IMR-90 (cell line): ENCODE results near the gene CALCOCO2. TPM values are rescaled to one million over a fixed set of nuclear protein-coding genes. Genes with fewer than 3 reads are reported as not detected.

Source experiments
- ATAC-seq: fragments of 200-7000 bp; cut with Tn5 transposase; 2 replicates; pipeline ENCODE4 v1.9.1; 2020; ENCODE audit warnings: low read depth, mild to moderate bottlenecking, moderate library complexity
- BruUV-seq: library from RNA; stranded (reverse); fragments of 400-500 nt; replicated peaks from 2 replicates; lab custom pipeline; 2021; lab: Mats Ljungman, UMichigan
- CTCF ChIA-PET: fragments of 300-600 bp; formaldehyde crosslinking; extraction: SDS; loops from one replicate; lab custom pipeline; 2021; ENCODE audit warnings: antibody characterized with exemption; lab: Yijun Ruan, JAX
- POLR2A ChIA-PET: fragments of 300-600 bp; sonication (Branson Sonifier 250); formaldehyde crosslinking; loops from one replicate; lab custom pipeline; 2022; ENCODE audit warnings: antibody characterized with exemption; ENCODE audit not compliant: unreplicated experiment; lab: Charles Lee
- DNase-seq: peaks from one replicate; pipeline ENCODE4 v3.0.0; 2013
- H2AFZ ChIP-seq: replicated peaks from 2 replicates; pipeline ENCODE3; 2013; ENCODE audit warnings: low read length, mild to moderate bottlenecking; ENCODE audit not compliant: poor library complexity
- H2AK5ac ChIP-seq: 2 replicates; pipeline ENCODE4 v1.6.1; 2013; ENCODE audit warnings: low read depth, low read length, inconsistent platforms
- H2AK9ac ChIP-seq: replicated peaks from 2 replicates; pipeline ENCODE3; 2013; ENCODE audit warnings: mild to moderate bottlenecking, low read depth, low read length, moderate library complexity; ENCODE audit not compliant: poor library complexity
- H2BK120ac ChIP-seq: 2 replicates; pipeline ENCODE4 v1.6.1; 2013; ENCODE audit warnings: low read depth, low read length, inconsistent platforms
- H2BK15ac ChIP-seq: 3 replicates; pipeline ENCODE4 v1.6.1; 2013; ENCODE audit warnings: low read depth, low read length, inconsistent platforms
- H2BK20ac ChIP-seq: 2 replicates; pipeline ENCODE4 v1.6.1; 2013; ENCODE audit warnings: low read depth, mild to moderate bottlenecking, inconsistent platforms, low read length, moderate library complexity
- H2BK5ac ChIP-seq: 2 replicates; pipeline ENCODE4 v1.6.1; 2013; ENCODE audit warnings: mild to moderate bottlenecking, low read depth, low read length, inconsistent platforms; ENCODE audit not compliant: poor library complexity, severe bottlenecking
- H3K14ac ChIP-seq: replicated peaks from 2 replicates; pipeline ENCODE4 v1.6.1; 2013; ENCODE audit warnings: low read depth, low read length, inconsistent platforms
- H3K18ac ChIP-seq: 2 replicates; pipeline ENCODE4 v1.6.1; 2013; ENCODE audit warnings: low read depth, low read length, control low read depth
- H3K23ac ChIP-seq: 2 replicates; pipeline ENCODE4 v1.6.1; 2013; ENCODE audit warnings: low read depth, low read length, inconsistent platforms
- H3K27ac ChIP-seq: 2 replicates; pipeline ENCODE4 v1.5.1; 2013; ENCODE audit warnings: mild to moderate bottlenecking, control low read depth, low read length; ENCODE audit not compliant: insufficient read depth
- H3K27me3 ChIP-seq: 2 replicates; pipeline ENCODE4 v1.6.1; 2013; ENCODE audit warnings: low read length; ENCODE audit not compliant: control insufficient read depth, insufficient read depth
- H3K36me3 ChIP-seq: 2 replicates; pipeline ENCODE4 v1.6.1; 2013; ENCODE audit warnings: low read length, mixed read lengths; ENCODE audit not compliant: control insufficient read depth, insufficient read depth
- H3K4ac ChIP-seq: 2 replicates; pipeline ENCODE4 v1.6.1; 2013; ENCODE audit warnings: low read depth, low read length, inconsistent platforms
- H3K4me1 ChIP-seq: 2 replicates; pipeline ENCODE4 v1.6.1; 2013; ENCODE audit warnings: low read length, mixed read lengths; ENCODE audit not compliant: control insufficient read depth, insufficient read depth
- H3K4me2 ChIP-seq: 2 replicates; pipeline ENCODE4 v1.6.1; 2013; ENCODE audit warnings: low read depth, mild to moderate bottlenecking, control low read depth, low read length, moderate library complexity
- H3K4me3 ChIP-seq: 2 replicates; pipeline ENCODE4 v1.5.1; 2013; ENCODE audit warnings: low read depth, mild to moderate bottlenecking, control low read depth, low read length, moderate library complexity; ENCODE audit not compliant: insufficient read depth
- H3K56ac ChIP-seq: 2 replicates; pipeline ENCODE4 v1.6.1; 2013; ENCODE audit warnings: low read length, inconsistent platforms; ENCODE audit not compliant: insufficient read depth; ENCODE audit errors: extremely low read depth
- H3K79me1 ChIP-seq, 2 experiments: 2 replicates each; pipeline ENCODE4 v1.6.1; 2013; ENCODE audit warnings: low read length in 2 of 2, inconsistent platforms in 1 of 2, low read depth in 1 of 2
- H3K9ac ChIP-seq: 2 replicates; pipeline ENCODE4 v1.6.1; 2013; ENCODE audit warnings: low read depth, low read length, control low read depth
- H3K9me1 ChIP-seq: 2 replicates; pipeline ENCODE4 v1.6.1; 2013; ENCODE audit warnings: low read length, inconsistent platforms; ENCODE audit not compliant: insufficient read depth
- H3K9me3 ChIP-seq: 2 replicates; pipeline ENCODE4 v1.6.1; 2013; ENCODE audit warnings: low read length; ENCODE audit not compliant: control insufficient read depth, insufficient read depth
- H4K20me1 ChIP-seq: 2 replicates; pipeline ENCODE4 v1.6.1; 2013; ENCODE audit warnings: low read length, inconsistent platforms; ENCODE audit not compliant: insufficient read depth
- H4K5ac ChIP-seq: 2 replicates; pipeline ENCODE4 v1.6.1; 2013; ENCODE audit warnings: mild to moderate bottlenecking, low read depth, low read length, control low read depth
- H4K8ac ChIP-seq, 2 experiments: 2 replicates each; pipeline ENCODE4 v1.6.1; 2013; ENCODE audit warnings: low read depth in 2 of 2, low read length in 2 of 2, control low read depth in 1 of 2, inconsistent platforms in 1 of 2
- H4K91ac ChIP-seq: 2 replicates; pipeline ENCODE4 v1.6.1; 2013; ENCODE audit warnings: low read depth, low read length, inconsistent platforms; ENCODE audit not compliant: insufficient read depth
- BHLHE40 ChIP-seq: fragments of 150-350 bp; IDR thresholded peaks from 2 replicates; pipeline ENCODE4 v1.6.1; 2016; ENCODE audit warnings: mild to moderate bottlenecking, low read depth, low read length
- CEBPB ChIP-seq: IDR thresholded peaks from 2 replicates; pipeline ENCODE4 v1.6.1; 2012; ENCODE audit warnings: low read depth, low read length, improper control_type of control experiment
- CHD1 ChIP-seq: IDR thresholded peaks from 2 replicates; pipeline ENCODE4 v1.6.1; 2012; ENCODE audit warnings: low read depth, low read length, improper control_type of control experiment
- CTCF ChIP-seq: conservative IDR thresholded peaks from 2 replicates; pipeline ENCODE4 v1.5.1; 2012; ENCODE audit warnings: mild to moderate bottlenecking, low read depth, low read length, improper control_type of control experiment
- MAFK ChIP-seq: IDR thresholded peaks from 2 replicates; pipeline ENCODE4 v1.6.1; 2012; ENCODE audit warnings: low read depth, low read length, improper control_type of control experiment
- MAZ ChIP-seq: IDR thresholded peaks from 2 replicates; pipeline ENCODE4 v1.6.1; 2012; ENCODE audit warnings: low read depth, mild to moderate bottlenecking, low read length, improper control_type of control experiment, moderate library complexity, borderline replicate concordance
- MXI1 ChIP-seq: IDR thresholded peaks from 2 replicates; pipeline ENCODE4 v1.6.1; 2012; ENCODE audit warnings: low read depth, mild to moderate bottlenecking, low read length, moderate library complexity, borderline replicate concordance
- NFE2L2 ChIP-seq: fragments of 150-350 bp; IDR thresholded peaks from 2 replicates; pipeline ENCODE4 v1.6.1; 2016; ENCODE audit warnings: low read depth, mild to moderate bottlenecking, low read length
- POLR2A ChIP-seq: IDR thresholded peaks from 2 replicates; pipeline ENCODE4 v1.6.1; 2012; ENCODE audit warnings: mild to moderate bottlenecking, low read depth, low read length
- RAD21 ChIP-seq: IDR thresholded peaks from 2 replicates; pipeline ENCODE4 v1.6.1; 2012; ENCODE audit warnings: low read length, improper control_type of control experiment
- RCOR1 ChIP-seq: IDR thresholded peaks from 2 replicates; pipeline ENCODE4 v1.6.1; 2012; ENCODE audit warnings: mild to moderate bottlenecking, low read length, improper control_type of control experiment; ENCODE audit not compliant: insufficient replicate concordance
- RFX5 ChIP-seq: IDR thresholded peaks from 2 replicates; pipeline ENCODE4 v1.8.0; 2012; ENCODE audit warnings: low read depth, mild to moderate bottlenecking, low read length, moderate library complexity
- SMC3 ChIP-seq: fragments of 150-350 bp; IDR thresholded peaks from 2 replicates; pipeline ENCODE4 v1.6.1; 2016; ENCODE audit warnings: low read depth, mild to moderate bottlenecking, antibody characterized with exemption, low read length, moderate library complexity
- WGBS, 2 experiments: methylation state at CpG; one replicate each; pipeline versions ENCODE4 v1.1.5 to v1.1.7; 2013; ENCODE audit warnings: missing lambda C conversion rate in 2 of 2; ENCODE audit not compliant: insufficient read length in 1 of 2; ENCODE audit errors: extremely low coverage in 2 of 2; 5-methylcytosine and 5-hydroxymethylcytosine counted together
- dilution Hi-C: fragments of 300-500 bp; cut with HindIII; formaldehyde crosslinking; loops from one replicate; pipeline ENCODE4 v1.14.3; 2018; ENCODE audit warnings: low sequenced_read_pairs; ENCODE audit not compliant: unreplicated experiment
- in situ Hi-C: fragments of 300-500 bp; cut with MboI; formaldehyde crosslinking; loops from 3 replicates; pipeline ENCODE4 v1.14.3; 2019; ENCODE audit warnings: low sequenced_read_pairs, inconsistent platforms, mixed read lengths
- intact Hi-C: fragments of 100-400 bp; cut with micrococcal nuclease; formaldehyde crosslinking; loops from 2 replicates; pipeline ENCODE4 v1.10.0; 2022
- polyA plus RNA-seq, 3 experiments: library from polyadenylated mRNA; depleted of rRNA; stranded (reverse); fragments of >200 nt; gene quantifications; 2 replicates each; pipeline ENCODE4 v1.2.3, GENCODE V29; 2012; ENCODE audit warnings: low replicate concordance in 1 of 3
- total RNA-seq: library from RNA; depleted of rRNA; stranded (reverse); fragments of >200 nt; gene quantifications from 2 replicates; pipeline ENCODE4 v1.2.3, GENCODE V29; 2012
- TF ChIP-seq, protein P1 (sequence below): fragments of 150-350 bp; IDR thresholded peaks from 2 replicates; pipeline ENCODE4 v1.6.1; 2017; ENCODE audit warnings: mild to moderate bottlenecking, antibody characterized with exemption, low read length, low read depth

Gene CALCOCO2
- total and polyA plus RNA-seq, 2 of the 4 experiments (the other 2 are of a cell fraction): 35.9 to 53.4 TPM

DNA sequence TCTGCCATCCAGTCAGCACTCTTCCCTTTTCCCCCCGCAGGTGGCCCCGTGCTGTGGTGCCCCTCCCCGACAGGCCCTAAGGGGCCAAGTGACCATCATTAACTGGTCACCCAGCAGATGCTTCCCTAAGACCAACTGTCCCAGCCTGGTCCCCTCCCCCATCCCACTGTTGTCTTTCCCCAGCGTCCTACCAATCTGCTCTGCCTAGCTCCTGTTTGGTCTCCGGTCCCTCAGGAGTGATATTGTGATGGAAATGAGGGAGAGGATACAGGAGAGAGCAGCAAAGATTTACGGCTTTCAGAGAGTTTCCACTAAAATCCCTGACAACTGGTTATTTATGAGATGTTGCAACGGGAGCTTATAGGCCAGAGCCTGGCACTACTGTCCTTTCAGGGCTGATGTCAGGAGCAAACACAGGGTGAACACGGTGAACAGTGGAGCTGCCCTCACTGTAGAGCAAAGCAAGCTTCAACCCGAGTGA, 12.4 kb upstream of the CALCOCO2 start:
- H3K4me1 ChIP-seq: 0 out of 2 replicates have a peak, but pooled peaks cover 2% of the 10 kb centered on the region
- no peak overlapping the region for H3K18ac ChIP-seq
- no peak overlapping the region for H3K23ac ChIP-seq
- no peak overlapping the region for H3K27ac ChIP-seq
- no peak overlapping the region for H3K4ac ChIP-seq
- ChIA-PET POLR2A (no interaction called here), CTCF (interaction anchor here (7.7 kb wide), 1 partner anchor 61 kb away, joined by 82 read pairs; no protein-coding TSS in a partner anchor)
- H4K5ac ChIP-seq: no peak overlapping the region
- 0 out of 2 replicates have a peak, but pooled peaks cover 4% of the 10 kb centered on the region for H3K9me1 ChIP-seq
- H3K27me3 ChIP-seq: peaks cover 24% of the 10 kb centered on the region
- no peak overlapping the region for H2BK5ac ChIP-seq
- H3K4me2 ChIP-seq: no peak overlapping the region
- H3K9me3 ChIP-seq: no peaks in the 10 kb centered on the region
- no peak overlapping the region for H2BK120ac ChIP-seq
- dilution Hi-C loops (no loop called here), intact Hi-C loops (no loop called here), in situ Hi-C loops (no loop called here)
- 0 out of 2 replicates have a peak overlapping the region, but pooled peaks have one; percentile 43 for H2AK5ac ChIP-seq
- H4K8ac ChIP-seq: no peak overlapping the region
- ATAC-seq (no peak), DNase-seq (no peak)
- H3K56ac ChIP-seq: no peak overlapping the region
- H2AK9ac ChIP-seq: no peak overlapping the region
- H2AFZ ChIP-seq: no peak overlapping the region
- no peak overlapping the region for H3K9ac ChIP-seq
- H3K36me3 ChIP-seq: no peaks in the 10 kb centered on the region
- no TSS peak for BruUV-seq
- no peak overlapping the region for H2BK20ac ChIP-seq
- H4K20me1 ChIP-seq: no peaks in the 10 kb centered on the region
- H3K79me1 ChIP-seq: no peaks in the 10 kb centered on the region
- whole genome bisulfite sequencing, 2 experiments: 10% methylated on average over 2 of the region's 9 CpGs; no CpG with 5 or more reads in 1 of the 2 experiments
- no peak overlapping the region for H3K14ac ChIP-seq
- TF ChIP-seq POLR2A: no peak
- TF ChIP-seq MAFK: no peak
- TF ChIP-seq NFE2L2: no peak
- TF ChIP-seq RAD21: no peak
- TF ChIP-seq CHD1: no peak
- no peak for TF ChIP-seq RFX5
- TF ChIP-seq CEBPB: no peak
- TF ChIP-seq SMC3: no peak
- TF ChIP-seq, protein P1, sequence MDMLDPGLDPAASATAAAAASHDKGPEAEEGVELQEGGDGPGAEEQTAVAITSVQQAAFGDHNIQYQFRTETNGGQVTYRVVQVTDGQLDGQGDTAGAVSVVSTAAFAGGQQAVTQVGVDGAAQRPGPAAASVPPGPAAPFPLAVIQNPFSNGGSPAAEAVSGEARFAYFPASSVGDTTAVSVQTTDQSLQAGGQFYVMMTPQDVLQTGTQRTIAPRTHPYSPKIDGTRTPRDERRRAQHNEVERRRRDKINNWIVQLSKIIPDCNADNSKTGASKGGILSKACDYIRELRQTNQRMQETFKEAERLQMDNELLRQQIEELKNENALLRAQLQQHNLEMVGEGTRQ: no peak
- no peak for TF ChIP-seq RCOR1
- no peak for TF ChIP-seq CTCF
- no peak for TF ChIP-seq MAZ
- no peak for TF ChIP-seq BHLHE40
- TF ChIP-seq MXI1: no peak
- H2BK15ac ChIP-seq: no peak overlapping the region
- H3K4me3 ChIP-seq: no peak overlapping the region
- no peak overlapping the region for H4K91ac ChIP-seq
